GM13976 (cell line): ENCODE data around the gene ADCY3.

Experiments used
- DNase-seq: peaks from one replicate; pipeline ENCODE4 v3.0.0; 2012; ENCODE audit warnings: low spot score
- in situ Hi-C: fragments of 300-500 bp; cut with MboI; formaldehyde crosslinking; loops from one replicate; pipeline ENCODE4 v1.12.0; 2022; ENCODE audit warnings: low sequenced_read_pairs, mixed read lengths, inconsistent platforms; ENCODE audit not compliant: unreplicated experiment
- TF ChIP-seq, protein P1 (sequence below): IDR thresholded peaks from 2 replicates; pipeline ENCODE4 v1.5.1; 2012; ENCODE audit warnings: borderline replicate concordance, mild to moderate bottlenecking; ENCODE audit not compliant: insufficient read depth; ENCODE audit errors: extremely low read depth, missing control alignments, control extremely low read depth

The ADCY3 gene

GRCh38 chr2:24919037-24919505 is 966 bp downstream of the ADCY3 start:
- TF ChIP-seq, protein P1, sequence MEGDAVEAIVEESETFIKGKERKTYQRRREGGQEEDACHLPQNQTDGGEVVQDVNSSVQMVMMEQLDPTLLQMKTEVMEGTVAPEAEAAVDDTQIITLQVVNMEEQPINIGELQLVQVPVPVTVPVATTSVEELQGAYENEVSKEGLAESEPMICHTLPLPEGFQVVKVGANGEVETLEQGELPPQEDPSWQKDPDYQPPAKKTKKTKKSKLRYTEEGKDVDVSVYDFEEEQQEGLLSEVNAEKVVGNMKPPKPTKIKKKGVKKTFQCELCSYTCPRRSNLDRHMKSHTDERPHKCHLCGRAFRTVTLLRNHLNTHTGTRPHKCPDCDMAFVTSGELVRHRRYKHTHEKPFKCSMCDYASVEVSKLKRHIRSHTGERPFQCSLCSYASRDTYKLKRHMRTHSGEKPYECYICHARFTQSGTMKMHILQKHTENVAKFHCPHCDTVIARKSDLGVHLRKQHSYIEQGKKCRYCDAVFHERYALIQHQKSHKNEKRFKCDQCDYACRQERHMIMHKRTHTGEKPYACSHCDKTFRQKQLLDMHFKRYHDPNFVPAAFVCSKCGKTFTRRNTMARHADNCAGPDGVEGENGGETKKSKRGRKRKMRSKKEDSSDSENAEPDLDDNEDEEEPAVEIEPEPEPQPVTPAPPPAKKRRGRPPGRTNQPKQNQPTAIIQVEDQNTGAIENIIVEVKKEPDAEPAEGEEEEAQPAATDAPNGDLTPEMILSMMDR, result no peak
- in situ Hi-C loops, result no loop called here
- DNase-seq, result peak; percentile 79

DNA sequence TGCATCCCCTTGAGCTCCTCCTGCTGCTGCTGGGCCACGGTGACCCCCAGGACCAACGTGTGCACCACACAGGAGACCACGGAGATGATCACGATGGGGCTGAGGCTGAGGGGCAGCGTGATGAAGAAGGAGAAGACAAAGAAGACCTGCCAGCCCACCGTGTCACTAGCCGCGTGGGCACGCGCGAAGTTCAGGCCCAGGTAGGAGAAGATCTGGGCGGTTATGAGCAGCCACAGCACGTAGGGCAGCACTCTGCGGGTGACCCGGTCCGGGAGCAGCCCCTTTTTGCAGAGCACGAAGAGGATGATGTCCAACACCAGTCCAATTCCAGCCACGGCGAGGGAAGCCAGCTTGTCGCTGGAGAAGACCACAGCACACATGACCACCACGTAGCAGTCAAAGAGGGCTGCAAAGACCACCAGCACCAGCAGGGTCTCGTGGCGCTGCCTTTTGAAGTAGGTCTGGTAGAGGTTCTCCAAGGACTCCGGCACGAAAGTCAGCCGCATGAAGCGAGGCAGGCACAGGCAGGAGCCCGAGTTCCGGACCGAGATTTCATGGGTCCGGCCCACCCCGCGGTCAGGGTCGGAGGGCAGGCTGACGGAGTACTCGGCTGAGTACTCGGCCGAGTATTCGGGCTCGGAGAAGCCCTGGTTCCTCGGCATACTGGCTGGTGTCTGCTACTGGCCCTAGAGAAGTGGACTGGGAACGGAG is 1.6 kb downstream of the ADCY3 start:
- TF ChIP-seq, protein P1, result no peak
- DNase-seq, result no peak
- in situ Hi-C loops, result no loop called here

GRCh38 chr2:24917731-24918325 is 2.2 kb downstream of the ADCY3 start:
- no peak for DNase-seq
- TF ChIP-seq, protein P1, result no peak
- in situ Hi-C loops, result no loop called here

GRCh38 chr2:24917086-24917485 is 3.0 kb downstream of the ADCY3 start:
- in situ Hi-C loops, result no loop called here
- TF ChIP-seq, protein P1, result no peak
- DNase-seq, result peak; percentile 70

GRCh38 chr2:24915796-24916195 is 4.2 kb downstream of the ADCY3 start:
- in situ Hi-C loops, result no loop called here
- DNase-seq, result no peak
- TF ChIP-seq, protein P1, result no peak

GRCh38 chr2:24915175-24915574 is 4.9 kb downstream of the ADCY3 start:
- TF ChIP-seq, protein P1, result no peak
- in situ Hi-C loops, result no loop called here
- no peak for DNase-seq

DNA sequence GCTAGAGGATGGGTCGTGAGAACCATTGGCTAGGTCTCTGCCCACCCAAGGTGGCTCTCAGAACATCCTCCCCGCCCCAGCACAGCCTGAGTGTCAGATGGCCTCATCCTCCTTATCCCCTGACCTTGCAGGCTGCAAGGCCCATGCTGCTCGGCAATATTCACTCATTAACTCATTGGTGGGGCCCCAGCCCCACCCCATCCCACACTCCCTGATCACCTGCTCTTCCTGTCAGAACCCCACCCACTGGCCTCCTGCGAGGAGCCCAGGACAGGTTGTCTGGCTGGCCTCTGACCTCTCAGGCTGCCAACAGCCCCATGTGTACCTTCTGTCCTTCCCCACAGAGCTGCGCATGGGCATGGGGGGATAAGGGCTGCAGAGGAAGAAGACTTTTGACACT is 5.3 kb downstream of the ADCY3 start:
- in situ Hi-C loops, result no loop called here
- TF ChIP-seq, protein P1, result no peak
- no peak for DNase-seq
